Activated naive CD4-positive, alpha-beta T cell treated with anti-CD3 and anti-CD28 coated beads, Interleukin-2, amount 50 U/mL, for 24 hours (primary cell): ENCODE measurements around the gene POU6F2.

Source experiments
- H3K27ac Mint-ChIP-seq: one replicate; pipeline ENCODE4 v1.8.0; 2021; ENCODE audit warnings: mild to moderate bottlenecking, mixed read lengths
- H3K27me3 Mint-ChIP-seq: one replicate; pipeline ENCODE4 v1.8.0; 2021; ENCODE audit warnings: mixed read lengths
- H3K36me3 Mint-ChIP-seq: one replicate; pipeline ENCODE4 v1.8.0; 2021; ENCODE audit warnings: mixed read lengths
- H3K4me1 Mint-ChIP-seq: one replicate; pipeline ENCODE4 v1.8.0; 2021; ENCODE audit warnings: mixed read lengths
- H3K4me3 Mint-ChIP-seq: one replicate; pipeline ENCODE4 v1.8.0; 2021; ENCODE audit warnings: mild to moderate bottlenecking, mixed read lengths
- H3K9me3 Mint-ChIP-seq: one replicate; pipeline ENCODE4 v1.8.0; 2021; ENCODE audit warnings: mixed read lengths

POU6F2 gene

GRCh38 chr7:39294022-39294421 lies 316.3 kb downstream of the POU6F2 start:
- Mint-ChIP-seq H3K9me3 (no peaks in the 10 kb centered on the region), H3K27ac (no peak overlapping the region), H3K36me3 (no peaks in the 10 kb centered on the region), H3K4me1 (no peaks in the 10 kb centered on the region), H3K27me3 (peaks cover 2% of the 10 kb centered on the region), H3K4me3 (no peak overlapping the region)

GRCh38 chr7:39295796-39296195 lies 318.1 kb downstream of the POU6F2 start:
- Mint-ChIP-seq H3K9me3 (no peaks in the 10 kb centered on the region), H3K27me3 (peaks cover 2% of the 10 kb centered on the region), H3K4me1 (no peaks in the 10 kb centered on the region), H3K4me3 (no peak overlapping the region), H3K27ac (no peak overlapping the region), H3K36me3 (no peaks in the 10 kb centered on the region)

- no peaks in the 10 kb centered on the region for H3K36me3 Mint-ChIP-seq
- H3K9me3 Mint-ChIP-seq = no peaks in the 10 kb centered on the region
- no peaks in the 10 kb centered on the region for H3K4me1 Mint-ChIP-seq
- no peak overlapping the region for H3K4me3 Mint-ChIP-seq
- peaks cover 2% of the 10 kb centered on the region for H3K27me3 Mint-ChIP-seq
- no peak overlapping the region for H3K27ac Mint-ChIP-seq
Observed at GRCh38 chr7:39299695-39300094, 322.0 kb downstream of the POU6F2 start.

DNA sequence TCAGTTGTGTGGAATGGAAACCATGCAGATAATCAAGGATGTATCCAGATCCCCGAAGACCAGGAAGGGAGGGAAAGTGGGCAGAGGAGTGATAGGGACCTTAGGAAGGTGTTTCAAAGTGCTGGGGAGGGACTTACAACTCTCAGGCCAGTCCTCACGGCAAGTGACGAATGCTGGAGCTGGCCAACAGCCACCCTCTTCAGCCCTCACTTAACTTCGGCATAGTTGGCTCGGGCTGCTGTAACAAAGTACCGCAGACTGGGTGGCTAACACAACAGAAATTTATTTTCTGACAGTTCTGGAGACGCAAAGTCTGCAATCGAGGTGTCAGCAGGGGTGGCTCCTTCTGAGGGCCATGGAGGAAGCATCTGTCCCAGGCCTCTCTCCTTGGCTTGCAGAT lies 322.6 kb downstream of the POU6F2 start:
- H3K4me1 Mint-ChIP-seq = no peaks in the 10 kb centered on the region
- no peak overlapping the region for H3K27ac Mint-ChIP-seq
- no peaks in the 10 kb centered on the region for H3K9me3 Mint-ChIP-seq
- H3K4me3 Mint-ChIP-seq = no peak overlapping the region
- peaks cover 2% of the 10 kb centered on the region for H3K27me3 Mint-ChIP-seq
- no peaks in the 10 kb centered on the region for H3K36me3 Mint-ChIP-seq

DNA sequence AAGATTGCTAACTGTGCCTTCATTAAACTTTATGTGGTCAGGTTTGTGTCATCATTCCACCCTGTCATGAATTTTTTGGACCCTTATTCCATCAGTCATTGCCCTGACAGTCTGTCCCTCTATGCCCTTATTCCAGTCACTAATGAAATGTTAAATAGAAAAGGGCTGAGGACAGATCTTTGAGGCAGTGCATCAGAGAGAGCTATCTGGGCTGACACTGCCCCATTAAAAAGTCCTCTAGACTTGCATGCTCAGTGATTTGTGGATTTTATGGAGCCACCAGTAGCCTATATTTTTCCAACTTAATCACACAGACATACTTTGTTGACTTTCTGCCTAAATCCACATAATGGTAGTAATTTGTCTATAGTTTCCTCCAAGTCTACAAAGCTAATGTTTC lies 323.8 kb downstream of the POU6F2 start:
- H3K9me3 Mint-ChIP-seq = no peaks in the 10 kb centered on the region
- no peak overlapping the region for H3K27ac Mint-ChIP-seq
- H3K36me3 Mint-ChIP-seq = no peaks in the 10 kb centered on the region
- no peaks in the 10 kb centered on the region for H3K4me1 Mint-ChIP-seq
- H3K27me3 Mint-ChIP-seq = no peaks in the 10 kb centered on the region
- H3K4me3 Mint-ChIP-seq = no peak overlapping the region

DNA sequence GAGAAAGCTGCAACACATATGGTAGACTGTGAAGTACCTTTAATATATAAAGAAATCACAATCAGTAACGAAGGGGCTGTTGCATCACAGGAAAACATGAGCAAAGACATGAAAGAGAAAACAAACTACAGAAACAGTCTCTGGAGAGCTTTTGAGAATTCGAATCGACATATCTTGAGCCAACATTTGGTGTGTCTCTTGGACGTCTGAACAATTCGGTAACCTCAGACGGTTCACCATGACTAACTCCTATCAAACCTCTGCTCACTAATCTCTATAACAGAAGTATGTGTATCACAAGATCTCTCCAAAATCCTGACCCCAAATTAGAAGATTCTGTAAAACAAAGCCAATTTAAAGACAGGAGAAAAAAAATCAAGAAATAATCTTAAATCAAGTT lies 326.5 kb downstream of the POU6F2 start:
- Mint-ChIP-seq H3K36me3 (no peaks in the 10 kb centered on the region), H3K4me1 (no peaks in the 10 kb centered on the region), H3K27me3 (peaks cover 1% of the 10 kb centered on the region), H3K9me3 (no peaks in the 10 kb centered on the region), H3K27ac (no peak overlapping the region), H3K4me3 (no peak overlapping the region)

- H3K27me3 Mint-ChIP-seq = peaks cover 1% of the 10 kb centered on the region
- no peaks in the 10 kb centered on the region for H3K36me3 Mint-ChIP-seq
- no peak overlapping the region for H3K27ac Mint-ChIP-seq
- no peaks in the 10 kb centered on the region for H3K4me1 Mint-ChIP-seq
- H3K9me3 Mint-ChIP-seq = no peaks in the 10 kb centered on the region
- H3K4me3 Mint-ChIP-seq = no peak overlapping the region
Observed at GRCh38 chr7:39304668-39305405, 327.1 kb downstream of the POU6F2 start.

GRCh38 chr7:39306016-39306570 lies 328.4 kb downstream of the POU6F2 start:
- peak overlapping the region; percentile 25 for H3K27ac Mint-ChIP-seq
- no peaks in the 10 kb centered on the region for H3K9me3 Mint-ChIP-seq
- H3K4me3 Mint-ChIP-seq = no peak overlapping the region
- no peaks in the 10 kb centered on the region for H3K36me3 Mint-ChIP-seq
- H3K27me3 Mint-ChIP-seq = peaks cover 1% of the 10 kb centered on the region
- H3K4me1 Mint-ChIP-seq = no peaks in the 10 kb centered on the region

- H3K4me3 Mint-ChIP-seq = no peak overlapping the region
- no peaks in the 10 kb centered on the region for H3K4me1 Mint-ChIP-seq
- no peaks in the 10 kb centered on the region for H3K36me3 Mint-ChIP-seq
- no peak overlapping the region for H3K27ac Mint-ChIP-seq
- peaks cover 1% of the 10 kb centered on the region for H3K27me3 Mint-ChIP-seq
- no peaks in the 10 kb centered on the region for H3K9me3 Mint-ChIP-seq
Observed at GRCh38 chr7:39310699-39311098, 333.0 kb downstream of the POU6F2 start.

DNA sequence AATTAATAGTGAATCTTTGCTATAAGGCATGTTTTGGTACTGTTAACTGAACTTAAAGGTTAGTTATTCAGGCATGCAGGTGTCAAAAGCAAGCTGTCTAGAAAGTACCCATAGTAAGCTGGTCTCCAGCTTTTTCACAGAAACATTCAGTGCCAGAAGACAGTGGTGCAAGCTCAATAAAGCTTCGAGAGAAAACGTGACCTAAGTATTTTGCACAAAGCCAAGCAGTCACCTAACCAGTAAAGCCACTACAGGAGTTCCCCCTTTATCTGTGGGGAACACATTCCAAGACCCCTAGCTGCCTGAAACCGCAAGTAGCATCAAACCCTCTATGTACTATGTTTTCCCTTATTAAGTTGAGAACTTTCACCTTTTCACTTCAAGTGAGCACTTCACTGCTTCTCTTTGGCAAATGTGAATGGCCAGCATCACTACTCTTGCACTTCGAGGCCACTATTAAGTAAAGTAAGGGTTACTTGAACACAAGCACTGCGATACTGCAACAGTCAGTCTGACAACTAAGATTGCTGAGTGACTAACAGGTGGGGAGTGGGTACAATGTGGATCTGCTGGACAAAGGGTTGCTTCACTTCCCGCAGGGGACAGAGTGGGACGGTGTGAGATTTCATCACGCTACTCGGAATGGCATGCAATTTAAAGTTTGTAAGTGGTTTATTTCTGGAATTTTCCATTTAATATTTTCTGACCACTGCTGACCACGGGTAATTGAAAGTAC lies 334.7 kb downstream of the POU6F2 start:
- H3K27me3 Mint-ChIP-seq = peaks cover 1% of the 10 kb centered on the region
- H3K4me1 Mint-ChIP-seq = no peaks in the 10 kb centered on the region
- H3K36me3 Mint-ChIP-seq = no peaks in the 10 kb centered on the region
- H3K9me3 Mint-ChIP-seq = no peaks in the 10 kb centered on the region
- no peak overlapping the region for H3K4me3 Mint-ChIP-seq
- no peak overlapping the region for H3K27ac Mint-ChIP-seq

DNA sequence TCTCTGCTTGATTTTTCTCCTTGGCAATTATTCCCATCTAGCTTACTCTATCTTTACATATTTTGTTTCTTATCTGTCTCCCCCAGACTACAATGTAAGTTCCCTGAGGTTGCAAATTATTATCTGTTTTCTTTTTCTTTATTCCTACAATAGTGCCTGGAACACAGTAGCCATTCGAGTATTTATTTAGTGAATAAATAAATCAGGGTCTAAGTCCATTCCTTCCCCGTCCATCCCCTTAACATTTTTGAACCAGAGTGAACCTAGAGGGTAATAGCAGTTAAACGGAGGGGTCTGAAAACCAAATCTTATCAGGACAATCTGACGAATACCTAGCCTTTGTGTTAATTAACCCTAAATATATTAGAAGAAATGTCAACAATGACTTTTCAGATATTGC lies 335.7 kb downstream of the POU6F2 start:
- no peak overlapping the region for H3K4me3 Mint-ChIP-seq
- H3K4me1 Mint-ChIP-seq = no peaks in the 10 kb centered on the region
- H3K27me3 Mint-ChIP-seq = peaks cover 1% of the 10 kb centered on the region
- no peaks in the 10 kb centered on the region for H3K9me3 Mint-ChIP-seq
- H3K27ac Mint-ChIP-seq = no peak overlapping the region
- H3K36me3 Mint-ChIP-seq = no peaks in the 10 kb centered on the region

- H3K4me3 Mint-ChIP-seq = no peak overlapping the region
- H3K27ac Mint-ChIP-seq = no peak overlapping the region
- H3K9me3 Mint-ChIP-seq = no peaks in the 10 kb centered on the region
- no peaks in the 10 kb centered on the region for H3K36me3 Mint-ChIP-seq
- no peaks in the 10 kb centered on the region for H3K27me3 Mint-ChIP-seq
- no peaks in the 10 kb centered on the region for H3K4me1 Mint-ChIP-seq
Observed at GRCh38 chr7:39313974-39314373, 336.3 kb downstream of the POU6F2 start.

DNA sequence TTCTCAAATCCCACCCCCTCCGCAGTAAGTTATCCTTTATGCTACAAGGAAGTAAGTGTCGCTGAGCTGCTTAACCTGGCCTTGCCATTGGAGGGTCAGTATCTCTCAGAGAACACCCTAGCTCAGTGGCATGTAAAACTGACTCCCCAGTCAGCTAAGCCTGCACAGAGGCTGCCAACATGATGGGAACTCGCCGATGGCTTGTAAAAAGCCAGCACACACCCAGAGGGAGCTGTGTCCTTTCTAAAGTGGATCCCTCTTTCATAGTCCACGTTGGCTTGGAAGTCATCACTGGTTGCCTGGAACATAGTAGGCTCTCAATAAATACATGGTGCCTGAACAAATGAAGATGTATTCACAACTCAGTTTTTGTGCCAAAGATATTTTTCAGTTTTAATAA lies 339.4 kb downstream of the POU6F2 start:
- H3K27me3 Mint-ChIP-seq = peaks cover 4% of the 10 kb centered on the region
- no peak overlapping the region for H3K4me3 Mint-ChIP-seq
- no peaks in the 10 kb centered on the region for H3K36me3 Mint-ChIP-seq
- no peaks in the 10 kb centered on the region for H3K9me3 Mint-ChIP-seq
- H3K4me1 Mint-ChIP-seq = no peaks in the 10 kb centered on the region
- no peak overlapping the region for H3K27ac Mint-ChIP-seq

DNA sequence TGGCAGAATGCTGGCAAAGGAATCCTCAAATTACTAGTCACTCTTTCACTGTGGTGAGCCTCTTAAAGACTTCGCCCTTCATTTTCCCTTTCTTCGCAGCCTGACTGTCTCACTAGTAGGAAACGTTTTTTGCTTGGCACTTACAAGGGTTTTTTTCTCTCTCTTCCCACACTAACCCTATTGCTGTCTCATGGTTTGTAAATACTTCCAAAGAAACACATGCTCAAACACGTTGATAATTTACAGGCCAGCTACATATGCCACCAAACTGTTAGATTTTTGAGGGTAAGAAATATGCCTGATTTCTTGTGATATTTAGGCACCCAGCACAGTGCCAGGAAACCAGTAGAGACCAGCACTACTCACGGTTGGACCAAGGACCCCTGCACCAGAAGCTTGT lies 340.2 kb downstream of the POU6F2 start:
- Mint-ChIP-seq H3K4me1 (no peaks in the 10 kb centered on the region), H3K9me3 (no peaks in the 10 kb centered on the region)

GRCh38 chr7:39321245-39321644 lies 343.5 kb downstream of the POU6F2 start:
- H3K4me1 Mint-ChIP-seq = no peaks in the 10 kb centered on the region
- no peaks in the 10 kb centered on the region for H3K36me3 Mint-ChIP-seq
- peaks cover 4% of the 10 kb centered on the region for H3K9me3 Mint-ChIP-seq
- H3K27me3 Mint-ChIP-seq = peaks cover 12% of the 10 kb centered on the region
- H3K4me3 Mint-ChIP-seq = no peak overlapping the region
- no peak overlapping the region for H3K27ac Mint-ChIP-seq

More for the DNA sequence above, 340.2 kb downstream of the POU6F2 start:
- Mint-ChIP-seq H3K27ac (no peak overlapping the region), H3K36me3 (no peaks in the 10 kb centered on the region), H3K4me3 (no peak overlapping the region), H3K27me3 (peaks cover 4% of the 10 kb centered on the region)

DNA sequence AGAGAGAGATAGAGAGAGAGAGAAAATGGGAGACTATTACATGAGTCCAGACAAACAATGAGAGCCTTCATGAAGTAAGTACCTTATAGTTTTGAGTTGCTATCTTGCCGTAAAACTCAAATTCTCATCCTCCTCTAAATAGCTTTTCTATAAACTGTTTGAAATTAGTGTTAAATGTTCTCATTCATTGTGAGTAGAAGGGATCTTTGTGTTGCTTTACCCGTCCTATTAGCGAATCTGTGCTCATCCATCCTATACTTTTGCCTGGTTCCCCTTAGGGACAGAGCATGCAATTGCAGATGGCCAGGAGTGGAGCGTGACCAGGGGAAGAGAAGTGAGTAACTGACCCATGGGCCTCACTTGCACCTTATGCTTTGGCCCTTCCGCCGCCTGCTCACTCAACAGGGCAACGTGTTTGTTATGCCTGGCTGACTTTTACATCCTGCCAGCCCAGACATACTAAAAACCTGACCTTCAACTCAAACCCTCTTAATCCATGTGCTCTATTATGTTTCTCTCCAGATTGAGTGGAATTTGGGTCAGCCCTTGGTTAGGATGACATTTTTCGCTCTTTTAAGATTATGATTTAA lies 344.3 kb downstream of the POU6F2 start:
- Mint-ChIP-seq H3K36me3 (no peaks in the 10 kb centered on the region), H3K27ac (no peak overlapping the region), H3K4me1 (no peaks in the 10 kb centered on the region), H3K27me3 (peaks cover 14% of the 10 kb centered on the region), H3K4me3 (no peak overlapping the region), H3K9me3 (peaks cover 4% of the 10 kb centered on the region)
